ENCODE measurements around the gene TFCP2L1.

TFCP2L1 gene

DNA sequence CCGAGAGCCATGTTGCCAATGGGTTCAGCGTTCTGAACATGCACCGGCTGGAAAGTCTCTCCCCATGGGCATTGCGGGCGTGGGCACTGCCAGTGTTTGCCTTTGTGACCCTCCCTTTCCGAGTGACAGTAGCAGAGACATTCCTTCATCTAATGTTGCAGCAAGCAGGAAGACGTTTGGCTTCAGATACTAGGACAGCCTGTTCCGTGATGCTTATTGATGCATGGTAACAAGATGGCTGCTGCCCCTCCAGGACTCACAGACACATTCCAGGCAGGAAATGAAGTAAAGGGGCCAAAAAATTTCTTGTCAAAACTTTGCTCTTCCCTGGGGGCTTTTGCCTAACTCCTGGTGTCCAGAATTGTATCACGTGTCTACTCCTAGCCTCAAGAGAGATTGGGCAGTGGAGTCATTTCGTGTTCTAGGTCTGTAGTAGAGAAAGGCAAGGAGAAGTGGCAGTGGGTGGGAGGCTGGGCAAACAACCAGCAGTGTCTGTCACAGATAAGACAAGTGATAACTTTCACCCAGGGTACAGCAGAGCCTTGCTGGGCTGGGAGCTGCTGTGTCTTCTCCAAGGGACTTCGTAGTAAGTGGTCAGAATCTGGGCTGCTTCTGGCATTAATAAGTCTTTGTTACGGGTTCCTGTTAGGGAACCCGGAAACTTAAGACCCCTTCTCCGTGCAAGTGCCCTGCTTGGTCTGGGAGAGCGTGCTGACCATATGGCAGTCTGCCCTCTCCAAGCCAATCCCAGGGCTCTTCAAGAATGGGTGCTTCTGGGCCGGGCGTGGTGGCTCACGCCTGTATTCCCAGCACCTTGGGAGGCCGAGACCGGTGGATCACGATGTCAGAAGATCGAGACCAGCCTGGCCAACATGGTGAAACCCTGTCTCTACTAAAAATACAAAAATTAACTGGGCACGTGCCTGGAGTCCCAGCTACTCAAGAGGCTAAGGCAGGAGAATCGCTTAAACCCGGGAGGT, 93.5 kb downstream of the TFCP2L1 start:
- peak; percentile 34 to 69 for DNase-seq
- TF ChIP-seq POLR2A (IDR thresholded peaks at IDR 0.05; ENCODE audit: low read length), result no peak
- no peak for TF ChIP-seq GATA1 (IDR thresholded peaks at IDR 0.05; ENCODE audit: low read depth, low read length)

DNA sequence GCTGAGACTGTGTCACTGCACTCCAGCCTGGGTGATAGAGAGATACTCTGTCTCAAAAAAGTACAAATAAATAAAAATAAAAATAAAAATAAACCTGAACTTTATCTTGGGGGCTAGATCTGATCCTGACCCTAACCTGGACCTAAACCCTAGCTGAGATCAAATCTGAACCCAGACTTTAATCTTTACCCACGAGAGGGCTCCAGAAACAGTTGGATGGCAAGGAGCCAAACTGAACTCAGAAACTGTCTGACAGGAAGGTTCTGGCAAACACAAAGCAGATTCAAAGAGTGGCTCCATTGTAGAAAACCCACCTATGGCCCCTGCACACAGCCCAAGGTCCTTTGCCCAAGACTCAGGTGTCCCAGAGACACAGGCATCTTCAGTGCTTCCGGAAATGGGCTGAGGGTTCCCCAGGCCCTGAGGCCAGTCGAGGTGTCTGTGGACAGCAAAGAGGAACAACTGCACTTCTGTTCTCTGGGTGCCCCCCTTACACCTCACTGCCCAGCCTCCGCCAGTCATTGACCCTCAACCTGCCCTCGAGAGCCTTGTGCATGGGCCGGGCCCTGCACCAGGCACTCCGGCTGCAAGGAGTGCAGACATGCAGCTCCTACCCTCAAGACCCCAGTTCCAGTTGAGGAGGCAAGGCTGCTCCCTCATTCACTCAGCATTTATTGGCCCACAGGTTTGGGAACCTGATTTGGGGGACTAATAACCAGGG, 95.2 kb downstream of the TFCP2L1 start:
- no peak for DNase-seq
- TF ChIP-seq GATA1 (IDR thresholded peaks at IDR 0.05; ENCODE audit: low read depth, low read length), result no peak
- no peak for TF ChIP-seq POLR2A (IDR thresholded peaks at IDR 0.05; ENCODE audit: low read length)

DNA sequence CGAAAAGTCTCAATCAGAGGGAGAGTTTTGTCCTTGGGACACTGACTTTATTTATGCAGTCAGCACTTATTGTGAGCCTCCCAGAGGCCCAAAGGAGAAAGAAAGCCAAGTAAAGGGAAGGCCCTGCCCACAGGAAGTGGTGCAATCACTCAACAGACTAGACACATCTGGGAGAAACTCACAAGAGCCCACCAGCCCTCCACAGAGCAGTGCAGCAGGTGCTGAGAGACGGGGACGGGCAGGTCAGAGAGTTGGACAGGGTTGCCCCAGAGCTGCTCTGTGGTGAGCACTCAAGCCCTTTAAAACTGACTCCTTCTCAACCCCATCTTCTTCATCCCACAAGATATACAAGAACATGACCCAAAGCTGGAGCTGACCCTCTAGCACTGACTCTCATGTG, 96.0 kb downstream of the TFCP2L1 start:
- TF ChIP-seq POLR2A (IDR thresholded peaks at IDR 0.05; ENCODE audit: low read length) (no peak), GATA1 (IDR thresholded peaks at IDR 0.05; ENCODE audit: low read depth, low read length) (no peak)
- DNase-seq, result no peak

- TF ChIP-seq POLR2A (IDR thresholded peaks at IDR 0.05; ENCODE audit: low read length) (no peak), GATA1 (IDR thresholded peaks at IDR 0.05; ENCODE audit: low read depth, low read length) (no peak)
- no peak for DNase-seq
These were observed 97.0 kb downstream of the TFCP2L1 start for GRCh38 chr2:121187982-121188411.

- no peak for TF ChIP-seq POLR2A (IDR thresholded peaks at IDR 0.05; ENCODE audit: low read length)
- no peak for TF ChIP-seq GATA1 (IDR thresholded peaks at IDR 0.05; ENCODE audit: low read depth, low read length)
- DNase-seq, result no peak
These were observed 97.5 kb downstream of the TFCP2L1 start for GRCh38 chr2:121187351-121187981.

DNA sequence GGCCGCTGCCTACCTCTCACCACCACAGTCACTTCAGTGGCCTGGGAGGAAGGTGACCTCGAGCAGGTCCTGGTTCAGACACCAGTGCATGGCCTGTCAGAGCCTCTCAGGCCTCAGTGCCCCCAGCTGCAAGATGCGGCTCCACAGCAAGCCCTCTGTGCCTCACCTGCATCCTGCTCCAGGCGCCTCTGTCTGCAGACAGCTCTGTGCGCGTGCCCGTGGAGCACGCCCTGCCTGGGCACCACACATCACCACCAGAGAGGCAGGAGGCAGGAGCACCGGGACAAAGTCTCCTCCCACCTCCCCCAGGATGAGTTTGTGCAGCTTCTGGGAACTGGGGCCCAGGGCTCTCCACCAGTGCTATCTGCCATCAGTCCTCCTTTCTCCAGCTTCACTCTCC, 98.7 kb downstream of the TFCP2L1 start:
- no peak for DNase-seq
- TF ChIP-seq GATA1 (IDR thresholded peaks at IDR 0.05; ENCODE audit: low read depth, low read length) (no peak), POLR2A (IDR thresholded peaks at IDR 0.05; ENCODE audit: low read length) (no peak)

GRCh38 chr2:121185571-121186074, 99.4 kb downstream of the TFCP2L1 start:
- no peak for TF ChIP-seq POLR2A (IDR thresholded peaks at IDR 0.05; ENCODE audit: low read length)
- no peak for TF ChIP-seq GATA1 (IDR thresholded peaks at IDR 0.05; ENCODE audit: low read depth, low read length)
- no peak for DNase-seq

GRCh38 chr2:121185111-121185510, 99.9 kb downstream of the TFCP2L1 start:
- TF ChIP-seq GATA1 (IDR thresholded peaks at IDR 0.05; ENCODE audit: low read depth, low read length), result no peak
- TF ChIP-seq POLR2A (IDR thresholded peaks at IDR 0.05; ENCODE audit: low read length), result no peak
- DNase-seq, result no peak

DNA sequence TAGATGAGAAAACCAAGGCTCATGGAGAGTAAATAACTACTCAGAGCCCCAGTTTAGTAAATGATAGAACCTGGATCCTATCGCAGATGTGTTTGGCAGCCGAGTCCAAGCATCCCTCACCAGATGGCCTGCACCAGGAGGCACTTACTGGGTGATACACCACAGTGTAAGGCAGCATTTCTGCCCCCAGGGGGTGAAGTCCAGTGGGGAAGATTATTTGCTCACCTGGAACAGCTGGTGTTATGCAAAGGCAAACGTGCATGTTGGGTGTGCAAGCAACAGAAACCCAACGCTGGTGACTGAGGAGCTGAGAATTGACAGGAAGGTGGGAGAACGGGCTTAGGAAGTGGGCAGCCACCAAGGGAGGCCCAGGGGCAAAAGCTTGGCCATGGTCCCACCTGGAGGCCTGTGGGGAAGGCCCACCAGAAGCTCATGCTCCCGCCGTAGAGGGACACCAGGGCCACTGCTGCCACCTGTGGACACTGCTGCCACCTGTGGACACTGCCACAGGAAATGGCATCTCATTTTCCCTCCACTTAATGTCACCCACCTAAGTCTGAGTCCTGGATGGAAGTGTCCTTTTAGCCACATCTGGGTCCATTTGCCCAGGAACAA, 100.6 kb downstream of the TFCP2L1 start:
- DNase-seq, result no peak
- no peak for TF ChIP-seq POLR2A (IDR thresholded peaks at IDR 0.05; ENCODE audit: low read length)
- TF ChIP-seq GATA1 (IDR thresholded peaks at IDR 0.05; ENCODE audit: low read depth, low read length), result no peak

GRCh38 chr2:121182520-121182919, 102.5 kb downstream of the TFCP2L1 start:
- TF ChIP-seq POLR2A (IDR thresholded peaks at IDR 0.05; ENCODE audit: low read length) (no peak), GATA1 (IDR thresholded peaks at IDR 0.05; ENCODE audit: low read depth, low read length) (no peak)
- no peak for DNase-seq

- no peak for TF ChIP-seq GATA1 (IDR thresholded peaks at IDR 0.05; ENCODE audit: low read depth, low read length)
- TF ChIP-seq POLR2A (IDR thresholded peaks at IDR 0.05; ENCODE audit: low read length), result no peak
- DNase-seq, result no peak
These were observed 105.5 kb downstream of the TFCP2L1 start for GRCh38 chr2:121179467-121179866.

DNA sequence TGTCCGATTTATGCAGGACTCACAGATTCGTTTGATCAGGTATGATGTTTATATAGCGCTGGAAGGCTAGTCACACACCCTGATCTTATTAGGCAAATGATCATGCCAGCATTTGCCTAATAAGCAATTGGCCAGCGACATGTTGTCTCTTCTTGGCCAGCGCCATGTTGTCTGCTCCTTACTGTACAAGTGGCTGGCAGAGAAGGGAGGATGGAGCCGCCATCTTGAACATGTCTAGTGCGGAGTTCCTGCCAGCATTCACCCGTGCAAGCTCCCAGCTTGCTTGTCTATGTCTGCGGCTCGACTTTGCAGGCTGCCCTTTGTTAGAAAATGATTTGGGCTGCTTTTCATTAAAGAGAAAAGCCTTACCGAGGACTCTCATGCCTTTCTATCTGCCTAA, 106.3 kb downstream of the TFCP2L1 start:
- DNase-seq, result no peak
- TF ChIP-seq POLR2A (IDR thresholded peaks at IDR 0.05; ENCODE audit: low read length) (no peak), GATA1 (IDR thresholded peaks at IDR 0.05; ENCODE audit: low read depth, low read length) (no peak)

DNA sequence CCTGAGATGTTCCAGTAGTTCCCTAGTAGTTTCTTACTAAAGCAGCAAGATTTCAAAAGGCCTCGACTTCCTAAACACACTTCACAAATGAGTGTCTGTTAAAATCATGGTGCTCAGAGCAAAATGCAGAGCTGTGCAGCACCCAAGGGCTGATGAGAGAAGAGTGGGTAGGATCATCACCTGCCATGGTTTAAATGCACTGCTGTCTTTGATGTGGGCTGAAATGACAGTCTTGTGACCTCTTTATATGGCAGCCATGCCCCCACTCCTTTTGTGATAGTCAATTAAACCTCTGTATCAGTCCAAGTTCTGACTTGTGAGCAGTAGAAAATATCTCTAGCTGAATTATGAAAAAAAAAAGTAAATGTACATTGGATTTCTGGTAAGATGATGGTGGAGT, 107.1 kb downstream of the TFCP2L1 start:
- TF ChIP-seq POLR2A (IDR thresholded peaks at IDR 0.05; ENCODE audit: low read length) (no peak), GATA1 (IDR thresholded peaks at IDR 0.05; ENCODE audit: low read depth, low read length) (no peak)
- no peak for DNase-seq
